Measurements from ENCODE around the gene PNN.

PNN gene

DNA sequence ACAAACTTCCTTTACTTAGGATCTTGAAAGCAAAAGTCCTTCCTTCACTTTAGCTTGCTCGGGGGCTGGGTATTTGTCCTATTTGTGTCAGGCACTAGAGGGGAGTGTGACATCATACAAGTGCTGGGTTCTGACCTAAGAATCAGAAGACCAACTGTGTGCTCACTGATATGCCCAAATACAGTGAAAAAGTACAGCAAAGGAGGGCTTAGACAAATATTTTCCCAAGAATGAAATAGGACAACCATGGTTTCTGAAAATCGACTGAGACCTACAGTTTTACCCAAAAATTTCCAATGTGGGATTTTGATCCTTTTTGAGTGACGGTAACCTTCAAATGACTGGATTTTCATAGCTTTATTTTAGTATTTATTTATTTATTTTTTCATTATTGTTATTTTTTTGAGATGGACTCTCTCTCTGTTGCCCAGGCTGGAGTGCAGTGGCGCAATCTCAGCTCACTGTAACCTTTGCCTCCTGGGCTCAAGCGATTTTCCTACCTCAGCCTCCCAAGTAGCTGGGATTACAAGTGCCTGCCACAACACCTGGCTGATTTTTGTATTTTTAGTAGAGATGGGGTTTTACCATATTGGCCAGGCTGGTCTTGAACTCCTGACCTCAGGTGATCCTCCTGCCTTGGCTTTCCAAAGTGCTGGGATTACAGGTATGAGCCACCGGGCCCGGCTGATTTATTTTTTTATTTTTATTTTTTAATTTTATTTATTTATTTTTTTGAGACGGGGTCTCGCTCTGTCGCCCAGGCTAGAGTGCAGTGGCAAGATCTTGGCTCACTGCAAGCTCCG lies 56.9 kb downstream of the PNN start:
- peak; percentile 13 for DNase-seq

Data from central memory CD4-positive, alpha-beta T cell (primary cell).